DMS 273 treated with DMSO at 0.1 percent for 48 hours (cell line): ENCODE measurements around the gene SGMS2.
A peak's percentile ranks its signal among the peaks of the same experiment; 100 is the strongest.
"Not testable (repeated sequence)": the region's sequence is repeated elsewhere in the genome, so short reads cannot be mapped to it uniquely, and the experiment has no call there.

ENCODE experiments used
- DNase-seq: peaks from one replicate; lab custom pipeline; 2025; lab: John Stamatoyannopoulos, UW

SGMS2 gene

GRCh38 chr4:107913283-107913899, 88.7 kb downstream of the SGMS2 start:
- peak; percentile 5 for DNase-seq

- no peak for DNase-seq
Observed at GRCh38 chr4:107915220-107915619, 90.5 kb downstream of the SGMS2 start.

- DNase-seq, result no peak
Observed at GRCh38 chr4:107916623-107917022, 91.9 kb downstream of the SGMS2 start.

- DNase-seq, result no peak
Observed at GRCh38 chr4:107917500-107917899, 92.8 kb downstream of the SGMS2 start.

GRCh38 chr4:107922486-107923473, 98.0 kb downstream of the SGMS2 start:
- no peak for DNase-seq

GRCh38 chr4:107925713-107926112, 101.0 kb downstream of the SGMS2 start:
- DNase-seq, result not testable (repeated sequence)

GRCh38 chr4:107926875-107927274, 102.1 kb downstream of the SGMS2 start:
- not testable (repeated sequence) for DNase-seq

- peak; percentile 19 for DNase-seq
Observed at GRCh38 chr4:107930821-107931774, 106.4 kb downstream of the SGMS2 start, which contains the start of gene CYP2U1. CYP2U1 (plus strand) TSS chr4:107931549; CDS start chr4:107931644, 95 bp downstream.

GRCh38 chr4:107931775-107932321, 107.1 kb downstream of the SGMS2 start:
- no peak for DNase-seq

GRCh38 chr4:107935246-107935645, 110.5 kb downstream of the SGMS2 start:
- DNase-seq, result no peak

GRCh38 chr4:107937040-107937439, 112.3 kb downstream of the SGMS2 start:
- DNase-seq, result no peak

GRCh38 chr4:107939307-107939706, 114.6 kb downstream of the SGMS2 start:
- DNase-seq, result no peak

GRCh38 chr4:107945809-107946208, 121.1 kb downstream of the SGMS2 start:
- DNase-seq, result no peak

GRCh38 chr4:107950746-107951540, 126.2 kb downstream of the SGMS2 start:
- no peak for DNase-seq

- DNase-seq, result no peak
Observed at GRCh38 chr4:107951551-107951950, 126.8 kb downstream of the SGMS2 start.

GRCh38 chr4:107956011-107956410, 131.3 kb downstream of the SGMS2 start:
- DNase-seq, result no peak
